H9 (cell line): ENCODE data around the gene FHIT. TPM values are rescaled to one million over a fixed set of nuclear protein-coding genes. Genes with fewer than 3 reads are reported as not detected.

Experiments
- DNase-seq: peaks from one replicate; pipeline ENCODE4 v3.0.0-alpha.2; 2017
- H2AFZ ChIP-seq: one replicate; pipeline ENCODE4 v1.6.1; 2013; ENCODE audit warnings: mild to moderate bottlenecking, low read length, control low read depth, moderate library complexity
- H2AK5ac ChIP-seq: 2 replicates; pipeline ENCODE4 v1.6.1; 2013; ENCODE audit warnings: low read length, control low read depth, mixed read lengths; ENCODE audit not compliant: insufficient read length
- H2BK120ac ChIP-seq: one replicate; pipeline ENCODE4 v1.6.1; 2013; ENCODE audit warnings: low read depth, mild to moderate bottlenecking, low read length, control low read depth, inconsistent platforms; ENCODE audit not compliant: poor library complexity, severe bottlenecking
- H2BK12ac ChIP-seq: 2 replicates; pipeline ENCODE4 v1.6.1; 2013; ENCODE audit warnings: low read length, control low read depth, mixed read lengths, low read depth; ENCODE audit not compliant: insufficient read length
- H2BK15ac ChIP-seq: 2 replicates; pipeline ENCODE4 v1.6.1; 2013; ENCODE audit warnings: low read depth, low read length, control low read depth
- H2BK20ac ChIP-seq: one replicate; pipeline ENCODE4 v1.6.1; 2013; ENCODE audit warnings: low read depth, mild to moderate bottlenecking, low read length, control low read depth, inconsistent platforms; ENCODE audit not compliant: poor library complexity, severe bottlenecking
- H2BK5ac ChIP-seq: 2 replicates; pipeline ENCODE4 v1.6.1; 2013; ENCODE audit warnings: low read length, control low read depth, mixed read lengths; ENCODE audit not compliant: insufficient read length
- H3K14ac ChIP-seq: 2 replicates; pipeline ENCODE4 v1.6.1; 2013; ENCODE audit warnings: low read length, control low read depth; ENCODE audit not compliant: insufficient read depth
- H3K18ac ChIP-seq: 2 replicates; pipeline ENCODE4 v1.6.1; 2013; ENCODE audit warnings: low read depth, mild to moderate bottlenecking, mixed read lengths, low read length, control low read depth; ENCODE audit not compliant: insufficient read length
- H3K23ac ChIP-seq: 2 replicates; pipeline ENCODE4 v1.6.1; 2013; ENCODE audit warnings: low read length, control low read depth, mixed read lengths, low read depth; ENCODE audit not compliant: insufficient read length
- H3K23me2 ChIP-seq: 2 replicates; pipeline ENCODE4 v1.6.1; 2013; ENCODE audit warnings: low read depth, mild to moderate bottlenecking, mixed read lengths, low read length, control low read depth; ENCODE audit not compliant: insufficient read length, poor library complexity, severe bottlenecking
- H3K27ac ChIP-seq: 2 replicates; pipeline ENCODE4 v1.5.1; 2013; ENCODE audit warnings: low read length, control low read depth, mixed read lengths, low read depth; ENCODE audit not compliant: insufficient read length
- H3K27me3 ChIP-seq: 2 replicates; pipeline ENCODE4 v1.6.1; 2013; ENCODE audit warnings: low read length, control low read depth, inconsistent platforms; ENCODE audit not compliant: insufficient read depth
- H3K4ac ChIP-seq: 2 replicates; pipeline ENCODE4 v1.6.1; 2013; ENCODE audit warnings: low read depth, mild to moderate bottlenecking, control low read depth, inconsistent platforms, low read length, moderate library complexity
- H3K4me1 ChIP-seq: 2 replicates; pipeline ENCODE4 v1.6.1; 2013; ENCODE audit warnings: low read length, control low read depth, inconsistent platforms; ENCODE audit not compliant: insufficient read depth
- H3K4me2 ChIP-seq: 2 replicates; pipeline ENCODE4 v1.6.1; 2013; ENCODE audit warnings: low read length, control low read depth, mixed read lengths; ENCODE audit not compliant: insufficient read length, insufficient read depth
- H3K56ac ChIP-seq: 2 replicates; pipeline ENCODE4 v1.6.1; 2013; ENCODE audit warnings: low read depth, mild to moderate bottlenecking, mixed read lengths, low read length, control low read depth; ENCODE audit not compliant: insufficient read length
- H3K79me1 ChIP-seq: 2 replicates; pipeline ENCODE4 v1.6.1; 2013; ENCODE audit warnings: low read depth, mild to moderate bottlenecking, moderate library complexity, low read length, control low read depth, inconsistent platforms; ENCODE audit not compliant: insufficient read depth, poor library complexity, severe bottlenecking
- H3K79me2 ChIP-seq: 2 replicates; pipeline ENCODE4 v1.6.1; 2013; ENCODE audit warnings: low read length, control low read depth, inconsistent platforms; ENCODE audit not compliant: insufficient read depth
- H3K9ac ChIP-seq: 2 replicates; pipeline ENCODE4 v1.6.1; 2013; ENCODE audit warnings: low read length, control low read depth, mixed read lengths; ENCODE audit not compliant: insufficient read length; ENCODE audit errors: extremely low read depth
- H3K9me3 ChIP-seq: one replicate; pipeline ENCODE4 v1.6.1; 2013; ENCODE audit warnings: low read depth, low read length, inconsistent platforms; ENCODE audit not compliant: control insufficient read depth
- H3T11ph ChIP-seq: one replicate; pipeline ENCODE4 v1.6.1; 2013; ENCODE audit warnings: mild to moderate bottlenecking, low read length, control low read depth, inconsistent platforms
- H4K20me1 ChIP-seq: one replicate; pipeline ENCODE4 v1.6.1; 2013; ENCODE audit not compliant: control insufficient read depth, insufficient read length, insufficient read depth
- H4K5ac ChIP-seq: 2 replicates; pipeline ENCODE4 v1.6.1; 2013; ENCODE audit warnings: low read depth, mild to moderate bottlenecking, mixed read lengths, low read length, control low read depth; ENCODE audit not compliant: insufficient read length
- H4K8ac ChIP-seq: replicated peaks from 2 replicates; pipeline ENCODE4 v1.6.1; 2013; ENCODE audit warnings: low read length, control low read depth, mixed read lengths, low read depth; ENCODE audit not compliant: insufficient read length
- H4K91ac ChIP-seq: 2 replicates; pipeline ENCODE4 v1.6.1; 2013; ENCODE audit warnings: low read depth, mild to moderate bottlenecking, moderate library complexity, mixed read lengths, low read length, control low read depth; ENCODE audit not compliant: insufficient read length
- H3K27ac Mint-ChIP-seq, 3 experiments: 2 replicates in 2 of 3; 3 replicates in 1 of 3; pipeline ENCODE4 v1.8.0; 2020 to 2021; ENCODE audit warnings: mixed read lengths in 3 of 3, mild to moderate bottlenecking in 1 of 3, moderate library complexity in 1 of 3
- H3K27me3 Mint-ChIP-seq: 2 replicates; pipeline ENCODE4 v1.8.0; 2021; ENCODE audit warnings: low read depth, mild to moderate bottlenecking, moderate library complexity, mixed read lengths
- H3K36me3 Mint-ChIP-seq, 3 experiments: 2 replicates in 2 of 3; 3 replicates in 1 of 3; pipeline ENCODE4 v1.8.0; 2020 to 2021; ENCODE audit warnings: low read depth in 3 of 3, mixed read lengths in 3 of 3; ENCODE audit not compliant: insufficient read depth in 1 of 3
- H3K4me1 Mint-ChIP-seq, 2 experiments: 2 replicates each; pipeline ENCODE4 v1.8.0; 2020; ENCODE audit warnings: mixed read lengths in 2 of 2
- H3K4me3 Mint-ChIP-seq, 2 experiments: 2 replicates in 1 of 2; 3 replicates in 1 of 2; pipeline ENCODE4 v1.8.0; 2020 to 2021; ENCODE audit warnings: mild to moderate bottlenecking in 2 of 2, mixed read lengths in 2 of 2, moderate library complexity in 1 of 2
- H3K9me3 Mint-ChIP-seq, 2 experiments: 2 replicates in 1 of 2; 3 replicates in 1 of 2; pipeline ENCODE4 v1.8.0; 2020; ENCODE audit warnings: mild to moderate bottlenecking in 2 of 2, mixed read lengths in 2 of 2, moderate library complexity in 1 of 2
- WGBS: extraction: QIAGEN DNeasy Blood & Tissue Kit; methylation state at CpG from one replicate; pipeline ENCODE4 v1.1.7; 2013; ENCODE audit warnings: missing lambda C conversion rate, low lambda C conversion rate, mixed read lengths; ENCODE audit not compliant: insufficient read length; ENCODE audit errors: extremely low coverage; 5-methylcytosine and 5-hydroxymethylcytosine counted together
- total RNA-seq: library from RNA; stranded (reverse); gene quantifications from 2 replicates; pipeline ENCODE4 v1.2.1, GENCODE V29; 2021
- TF ChIP-seq, protein P1 (sequence below): fragments of 200-600 bp; sonication (generic); conservative IDR thresholded peaks from 3 replicates; pipeline ENCODE4 v1.8.0; 2021; ENCODE audit warnings: antibody characterized with exemption, mild to moderate bottlenecking

FHIT gene
- total RNA-seq, 1 experiment from 2014 or later = 3.0 TPM

DNA sequence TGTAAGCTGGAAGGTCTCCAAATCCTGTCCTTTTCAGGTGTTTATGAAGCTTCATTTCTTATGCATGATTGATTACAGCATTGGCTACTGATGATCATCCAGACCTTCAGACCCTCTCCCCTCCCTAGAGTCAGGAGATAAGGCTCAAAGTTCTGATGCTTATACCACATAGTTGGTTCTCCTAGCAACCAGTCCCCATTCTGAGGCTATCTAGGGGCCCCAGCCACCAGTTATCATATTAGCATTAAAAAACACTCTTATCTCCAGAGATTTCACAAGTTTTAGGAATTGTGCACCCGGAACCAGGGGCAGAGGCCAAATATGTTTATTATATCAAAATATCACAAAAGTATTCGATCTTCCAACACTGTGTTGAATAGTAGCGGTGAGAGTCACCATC is 953.1 kb downstream of the FHIT start:
- Histone ChIP-seq H4K91ac (no peak overlapping the region), H3K14ac (no peak overlapping the region), H3K9ac (no peak overlapping the region), H2BK120ac (no peak overlapping the region), H2AK5ac (no peak overlapping the region), H3K4me1 (no peaks in the 10 kb centered on the region), H3K18ac (no peak overlapping the region), H2BK5ac (no peak overlapping the region), H3K4ac (no peak overlapping the region), H3K27me3 (no peaks in the 10 kb centered on the region), H3K56ac (no peak overlapping the region), H3T11ph (no peak overlapping the region), H4K5ac (no peak overlapping the region), H2AFZ (no peak overlapping the region), H3K23me2 (no peaks in the 10 kb centered on the region), H4K20me1 (no peaks in the 10 kb centered on the region), H3K4me2 (no peak overlapping the region), H2BK12ac (no peak overlapping the region), H3K79me2 (no peaks in the 10 kb centered on the region), H2BK15ac (no peak overlapping the region), H2BK20ac (no peak overlapping the region), H4K8ac (no peak overlapping the region), H3K27ac (no peak overlapping the region), H3K23ac (no peak overlapping the region), H3K9me3 (no peaks in the 10 kb centered on the region), H3K79me1 (no peaks in the 10 kb centered on the region)
- WGBS = no CpG with 5 or more reads among the region's 3 CpGs
- Mint-ChIP-seq H3K27me3 (no peaks in the 10 kb centered on the region), H3K4me3 (no peak overlapping the region), H3K4me1 (peaks cover 3% of the 10 kb centered on the region in 2 experiments; a peak in 3 of 4 replicates), H3K9me3 (no peaks in the 10 kb centered on the region), H3K27ac (no peak overlapping the region), H3K36me3 (no peaks in the 10 kb centered on the region)
- TF ChIP-seq, protein P1, sequence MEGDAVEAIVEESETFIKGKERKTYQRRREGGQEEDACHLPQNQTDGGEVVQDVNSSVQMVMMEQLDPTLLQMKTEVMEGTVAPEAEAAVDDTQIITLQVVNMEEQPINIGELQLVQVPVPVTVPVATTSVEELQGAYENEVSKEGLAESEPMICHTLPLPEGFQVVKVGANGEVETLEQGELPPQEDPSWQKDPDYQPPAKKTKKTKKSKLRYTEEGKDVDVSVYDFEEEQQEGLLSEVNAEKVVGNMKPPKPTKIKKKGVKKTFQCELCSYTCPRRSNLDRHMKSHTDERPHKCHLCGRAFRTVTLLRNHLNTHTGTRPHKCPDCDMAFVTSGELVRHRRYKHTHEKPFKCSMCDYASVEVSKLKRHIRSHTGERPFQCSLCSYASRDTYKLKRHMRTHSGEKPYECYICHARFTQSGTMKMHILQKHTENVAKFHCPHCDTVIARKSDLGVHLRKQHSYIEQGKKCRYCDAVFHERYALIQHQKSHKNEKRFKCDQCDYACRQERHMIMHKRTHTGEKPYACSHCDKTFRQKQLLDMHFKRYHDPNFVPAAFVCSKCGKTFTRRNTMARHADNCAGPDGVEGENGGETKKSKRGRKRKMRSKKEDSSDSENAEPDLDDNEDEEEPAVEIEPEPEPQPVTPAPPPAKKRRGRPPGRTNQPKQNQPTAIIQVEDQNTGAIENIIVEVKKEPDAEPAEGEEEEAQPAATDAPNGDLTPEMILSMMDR = no peak
- no peak for DNase-seq
